NT2/D1 (cell line): ENCODE data around the gene CWC27.

Source experiments
- SUZ12 ChIP-seq: IDR thresholded peaks from 2 replicates; pipeline ENCODE4 v1.6.1; 2011; ENCODE audit not compliant: insufficient read length, insufficient read depth; ENCODE audit errors: extremely low read depth
- YY1 ChIP-seq: IDR thresholded peaks from 2 replicates; pipeline ENCODE4 v1.6.1; 2011; ENCODE audit not compliant: insufficient read length, insufficient read depth

DNA sequence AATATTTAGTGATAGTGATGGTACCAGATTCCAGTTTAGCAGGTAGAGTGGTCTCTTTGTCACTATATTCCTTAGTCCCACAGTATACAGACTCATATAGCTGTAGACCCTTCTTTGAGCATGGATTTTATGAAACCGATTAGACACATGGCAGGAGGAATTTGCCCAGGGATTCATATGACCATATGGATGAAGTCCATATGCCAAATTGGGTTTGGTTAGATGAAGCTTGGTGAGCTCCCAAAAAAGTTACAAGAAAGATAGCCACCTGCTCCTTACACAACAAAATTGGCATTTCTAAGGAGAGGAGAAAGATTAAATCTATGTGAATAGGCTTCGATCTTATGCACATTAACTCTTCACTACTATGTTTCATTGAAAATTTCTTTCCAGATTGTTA, 211.4 kb downstream of the CWC27 start:
- no peak for TF ChIP-seq SUZ12
- TF ChIP-seq YY1: no peak
